Activated CD8-positive, alpha-beta memory T cell treated with anti-CD3 and anti-CD28 coated beads, Interleukin-2, amount 50 U/mL, for 24 hours (primary cell): Measurements from ENCODE around the gene TRAPPC1.
A peak's percentile ranks its signal among the peaks of the same experiment; 100 is the strongest.
"Not testable (repeated sequence)": the region's sequence is repeated elsewhere in the genome, so short reads cannot be mapped to it uniquely, and the experiment has no call there.

Source experiments
- DNase-seq: peaks from one replicate; pipeline ENCODE4 v3.0.0-alpha.2; 2020; ENCODE audit errors: extremely low read depth

TRAPPC1 gene

GRCh38 chr17:7931709-7932482 is at the start of gene TRAPPC1, which contains the start of gene CNTROB:
TSS of gene TRAPPC1 (minus strand) at chr17:7931946. CDS start at chr17:7931829, 117 bp downstream.
TSS of gene CNTROB (plus strand) at chr17:7932206. CDS start at chr17:7933080, 874 bp downstream.
- DNase-seq, result peak; percentile 98

GRCh38 chr17:7977805-7978204 is 46.1 kb upstream of the TRAPPC1 start:
- no peak for DNase-seq

DNA sequence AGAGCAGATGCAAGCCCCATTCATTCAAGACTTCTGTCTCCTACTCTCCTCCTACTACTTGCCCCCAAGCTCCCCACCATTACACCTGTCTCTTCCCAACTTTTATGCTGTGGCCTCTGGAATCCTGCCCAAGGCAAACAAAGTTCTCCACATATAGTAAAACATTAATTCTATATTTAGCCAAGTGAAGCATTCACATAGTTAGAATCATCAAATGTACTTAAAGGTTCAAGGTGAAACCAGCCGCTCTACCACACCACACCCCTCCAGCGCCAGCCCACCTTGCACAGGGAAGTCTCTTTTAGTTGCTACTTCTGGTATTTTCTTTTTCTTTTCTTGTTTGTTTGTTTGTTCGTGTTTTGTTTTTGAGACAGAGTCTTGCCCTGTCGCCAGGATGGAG is 45.3 kb upstream of the TRAPPC1 start:
- no peak for DNase-seq

DNA sequence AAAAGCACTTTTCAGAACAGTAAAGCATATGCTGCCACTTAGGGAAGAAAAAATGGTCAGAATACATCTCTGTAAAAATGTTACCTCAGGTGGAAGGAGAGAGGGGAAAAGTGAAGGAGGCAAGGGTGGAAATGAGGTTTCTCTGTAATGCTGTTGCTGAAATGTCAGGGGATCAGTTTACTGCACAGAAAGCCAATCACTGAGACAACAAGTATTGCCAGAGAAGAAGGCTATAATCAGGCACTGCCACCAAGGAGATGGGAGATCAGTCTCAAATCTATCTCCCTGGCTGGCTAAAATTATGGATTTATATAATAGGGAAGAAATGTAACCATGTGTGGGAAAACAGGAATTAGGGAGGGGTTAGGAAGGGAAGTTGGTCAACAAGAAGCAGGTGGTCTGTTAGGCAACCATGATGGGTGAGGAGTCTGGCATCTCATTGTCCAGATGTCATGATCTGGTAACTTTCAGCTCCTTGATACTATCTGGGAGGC is 42.9 kb upstream of the TRAPPC1 start:
- no peak for DNase-seq

DNA sequence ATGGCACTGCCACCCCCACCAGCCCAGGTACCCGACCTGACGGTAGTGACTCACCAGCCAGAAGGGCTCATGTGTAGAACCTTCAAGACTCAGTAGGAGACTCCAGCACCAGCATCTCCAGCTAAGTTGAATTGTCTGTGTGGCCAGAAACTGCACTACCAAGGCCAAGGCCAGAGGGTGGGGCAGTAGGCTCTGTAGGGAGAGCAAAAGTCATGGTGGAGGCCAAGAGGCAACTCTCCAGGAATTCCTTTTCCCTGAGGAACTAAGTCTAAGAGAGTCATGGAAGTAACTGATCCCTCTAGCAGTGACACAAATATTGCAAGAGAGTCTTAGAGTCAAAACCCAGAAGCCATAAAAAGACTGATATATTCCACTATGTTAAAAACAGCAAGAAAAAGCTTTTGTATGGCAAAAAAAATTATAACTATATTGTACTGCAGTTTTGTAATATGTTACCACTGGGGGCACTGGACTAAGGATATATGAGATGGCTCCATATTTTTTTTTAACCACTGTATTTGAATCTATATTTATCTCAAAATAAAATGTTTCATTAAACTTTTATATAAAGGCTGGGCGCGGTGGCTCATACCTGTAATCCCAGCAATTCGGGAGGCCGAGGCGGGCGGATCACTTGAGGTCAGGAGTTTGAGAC is 40.5 kb upstream of the TRAPPC1 start:
- no peak for DNase-seq

DNA sequence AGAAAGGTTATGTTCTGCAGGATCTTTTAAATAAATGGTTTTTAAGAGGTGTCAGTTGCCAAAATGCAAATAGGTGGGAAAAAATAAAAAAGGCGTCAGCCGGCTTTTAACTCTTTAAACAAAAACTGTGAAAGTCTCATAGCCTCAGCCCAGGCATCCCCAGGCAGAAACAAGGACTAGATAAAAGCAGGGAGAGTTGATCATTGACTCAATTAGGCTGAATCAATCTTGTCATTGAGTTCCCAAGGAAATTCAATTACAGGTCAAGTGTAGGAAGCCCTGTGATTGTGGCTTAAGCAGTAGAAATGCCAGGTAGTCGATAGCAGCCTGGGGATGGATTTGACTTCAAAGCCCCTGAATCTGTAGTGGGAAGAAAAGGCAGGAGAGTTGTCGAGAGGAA is 39.9 kb upstream of the TRAPPC1 start:
- DNase-seq, result no peak

GRCh38 chr17:7969433-7969832 is 37.7 kb upstream of the TRAPPC1 start:
- no peak for DNase-seq

DNA sequence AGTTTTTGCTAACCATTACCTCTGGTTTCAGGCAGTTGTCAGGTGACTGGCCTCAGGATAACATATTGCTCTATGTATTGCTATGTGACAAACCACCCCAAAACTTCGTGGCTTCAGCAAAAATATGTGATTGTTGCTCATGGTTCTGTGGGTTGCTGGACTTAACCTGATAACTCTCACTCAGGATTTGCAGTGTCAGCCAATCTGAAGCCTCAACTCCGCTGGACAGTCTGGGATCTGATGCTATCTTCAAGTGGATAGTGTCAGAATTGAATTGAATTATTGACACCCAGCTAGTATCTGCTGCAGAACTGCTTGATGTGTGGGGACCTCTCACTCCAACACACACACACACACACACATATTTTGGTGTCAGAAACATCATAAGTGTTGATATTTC is 36.0 kb upstream of the TRAPPC1 start:
- DNase-seq, result no peak

DNA sequence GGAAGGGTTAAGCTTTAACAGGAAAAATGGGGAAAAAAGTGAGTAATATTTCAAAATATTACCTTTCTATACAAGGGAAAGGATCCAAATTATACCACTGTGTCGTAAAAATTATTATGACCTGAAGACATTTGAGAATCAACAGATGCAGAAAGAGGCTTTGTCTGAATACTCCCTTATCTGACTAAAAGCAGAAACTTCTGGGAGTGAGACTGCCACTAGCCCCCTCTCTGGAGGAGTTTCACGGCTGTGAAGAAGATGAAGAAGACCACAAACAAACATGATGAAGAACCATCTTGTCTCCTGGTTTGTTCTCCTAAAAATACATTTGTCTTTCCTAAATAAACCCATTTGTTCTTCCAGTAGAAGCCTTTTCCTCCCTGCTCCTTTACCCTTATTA is 29.7 kb upstream of the TRAPPC1 start:
- DNase-seq, result no peak

DNA sequence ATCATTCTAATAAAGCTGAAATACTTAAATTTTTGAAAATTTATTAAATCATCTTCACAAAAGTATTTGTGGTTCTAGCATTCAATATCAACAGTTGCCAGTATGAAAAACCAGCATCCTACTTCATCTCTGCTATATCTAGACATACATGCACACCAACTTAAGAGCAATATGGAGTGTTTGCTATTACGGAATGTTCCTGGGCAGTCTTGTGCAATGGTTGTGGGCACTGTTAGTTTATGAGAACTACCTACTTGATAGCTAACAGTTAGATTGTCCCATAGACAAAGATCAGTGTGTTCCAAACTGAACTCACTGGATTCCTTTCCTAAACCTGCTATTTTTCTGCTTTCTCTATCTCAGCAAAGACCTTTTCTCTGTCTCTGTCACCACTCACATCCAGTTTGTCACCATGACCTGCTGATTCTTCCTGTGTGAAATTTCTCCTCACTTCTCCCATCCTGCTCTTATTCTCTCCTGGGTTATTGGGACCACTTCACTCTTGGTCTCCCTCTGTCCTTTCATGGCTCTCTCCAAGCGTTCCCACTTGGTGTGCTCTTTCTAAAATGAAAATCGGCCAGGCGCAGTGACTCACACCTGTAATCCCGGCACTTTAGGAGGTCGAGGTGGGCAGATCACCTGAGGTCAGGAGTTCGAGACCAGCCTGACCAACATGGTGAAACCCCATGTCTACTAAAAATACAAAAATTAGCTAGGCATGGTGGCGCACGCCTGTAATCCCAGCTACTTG is 27.9 kb upstream of the TRAPPC1 start:
- DNase-seq, result no peak

DNA sequence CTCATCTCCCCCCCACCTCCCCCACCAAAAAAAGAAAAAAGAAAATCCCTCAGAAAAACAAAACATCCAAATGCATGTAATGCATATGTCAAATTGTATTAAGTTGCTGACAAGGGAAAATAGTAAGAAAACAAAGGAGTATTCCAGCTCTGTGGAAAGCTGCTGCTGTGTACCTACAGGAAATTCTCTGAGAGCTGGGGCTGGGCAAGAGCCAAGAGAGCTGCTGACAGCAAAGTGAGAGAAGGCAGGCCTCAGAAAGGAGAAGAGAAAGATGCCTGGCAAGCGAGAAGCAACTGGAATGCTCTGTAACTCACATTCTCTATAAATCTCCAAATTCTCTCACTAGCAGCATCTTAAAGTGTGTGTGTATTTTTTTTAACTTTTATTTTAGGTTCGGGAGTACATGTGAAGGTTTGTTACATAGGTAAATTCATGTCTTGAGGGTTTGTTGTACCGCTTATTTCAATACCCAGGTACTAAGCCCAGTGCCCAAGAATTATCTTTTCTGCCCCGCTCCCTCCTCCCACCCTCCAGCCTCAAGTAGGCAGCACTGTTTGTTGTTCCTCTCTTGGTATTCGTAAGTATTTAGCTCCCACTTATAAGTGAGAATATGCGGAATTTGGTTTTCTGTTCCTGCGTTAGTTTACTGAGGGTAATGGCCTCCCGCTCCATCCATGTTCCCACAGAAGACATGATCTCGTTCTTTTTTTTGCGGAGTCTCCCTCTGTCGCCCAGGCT is 24.7 kb upstream of the TRAPPC1 start:
- DNase-seq, result no peak

- DNase-seq, result no peak
These were observed 23.9 kb upstream of the TRAPPC1 start for GRCh38 chr17:7955414-7956227.

- DNase-seq, result not testable (repeated sequence)
These were observed 21.5 kb upstream of the TRAPPC1 start for GRCh38 chr17:7953266-7953665.

DNA sequence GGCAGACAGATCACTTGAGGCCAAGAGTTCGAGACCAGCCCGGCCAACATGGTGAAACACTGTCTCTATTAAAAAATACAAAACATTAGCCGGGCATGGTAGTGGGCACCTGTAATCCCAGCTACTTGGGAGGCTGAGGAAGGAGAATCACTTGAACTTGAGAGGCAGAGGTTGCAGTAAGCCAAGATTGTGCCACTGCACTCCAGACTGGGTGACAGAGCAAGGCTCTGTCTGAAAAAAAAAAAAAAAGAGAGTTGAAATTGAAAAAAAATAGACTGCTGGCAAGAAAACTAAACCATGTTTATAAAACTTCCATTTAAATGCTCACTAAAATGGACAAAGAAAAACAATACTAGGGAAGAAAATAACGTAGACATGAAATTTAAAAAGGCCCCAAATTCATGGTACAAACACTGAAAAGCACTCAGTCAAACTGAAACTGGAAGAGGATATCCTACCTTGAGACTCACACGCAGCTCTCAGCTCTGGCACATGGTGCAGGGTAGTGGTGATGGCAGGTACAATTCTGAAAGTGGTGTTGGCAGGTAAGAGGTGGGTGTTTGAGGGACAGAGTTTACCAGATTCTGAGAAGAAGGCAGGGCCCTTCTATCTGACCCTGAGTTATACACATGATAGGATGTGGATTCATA is 19.5 kb upstream of the TRAPPC1 start:
- no peak for DNase-seq

- DNase-seq, result no peak
These were observed 18.8 kb upstream of the TRAPPC1 start for GRCh38 chr17:7950578-7950977.

- no peak for DNase-seq
These were observed 15.9 kb upstream of the TRAPPC1 start for GRCh38 chr17:7947651-7948050.

- DNase-seq, result no peak
These were observed 14.7 kb upstream of the TRAPPC1 start for GRCh38 chr17:7946441-7946840.

DNA sequence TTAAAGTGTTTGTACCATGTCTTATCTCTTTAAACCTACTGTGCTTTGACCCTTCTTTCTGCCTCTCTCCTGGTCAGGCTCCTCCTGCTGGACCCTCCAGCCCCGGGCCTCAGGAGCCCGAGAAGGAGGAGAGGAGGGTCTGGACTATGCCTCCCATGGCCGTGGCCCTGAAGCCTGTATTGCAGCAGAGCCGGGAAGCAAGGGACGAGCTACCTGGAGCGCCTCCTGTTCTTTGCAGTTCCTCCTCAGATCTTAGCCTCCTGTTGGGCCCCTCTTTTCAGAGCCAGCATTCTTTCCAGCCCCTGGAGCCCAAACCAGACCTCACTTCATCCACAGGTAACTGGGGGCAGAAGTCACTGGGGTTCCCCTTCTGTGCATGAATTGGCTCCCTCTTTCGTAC is 13.9 kb upstream of the TRAPPC1 start:
- no peak for DNase-seq

DNA sequence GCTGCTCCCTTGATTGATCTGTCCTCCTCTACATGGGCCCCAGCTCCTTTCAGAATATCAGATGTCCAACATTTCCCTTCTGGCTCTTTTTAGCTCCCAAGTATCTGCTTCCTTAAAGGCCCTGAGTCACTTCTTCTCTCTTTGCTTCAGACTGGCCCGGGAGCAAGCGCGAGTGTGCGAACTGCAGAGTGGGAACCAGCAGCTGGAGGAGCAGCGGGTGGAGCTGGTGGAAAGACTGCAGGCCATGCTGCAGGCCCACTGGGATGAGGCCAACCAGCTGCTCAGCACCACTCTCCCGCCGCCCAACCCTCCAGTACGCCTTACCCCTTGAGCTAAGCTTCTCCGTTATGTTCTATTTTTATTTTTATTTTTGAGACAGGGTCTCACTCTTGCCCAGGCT is 12.6 kb upstream of the TRAPPC1 start:
- no peak for DNase-seq

- no peak for DNase-seq
These were observed 11.5 kb upstream of the TRAPPC1 start for GRCh38 chr17:7943291-7943690.
